ENCODE results near the gene PITX2.

The PITX2 gene

DNA sequence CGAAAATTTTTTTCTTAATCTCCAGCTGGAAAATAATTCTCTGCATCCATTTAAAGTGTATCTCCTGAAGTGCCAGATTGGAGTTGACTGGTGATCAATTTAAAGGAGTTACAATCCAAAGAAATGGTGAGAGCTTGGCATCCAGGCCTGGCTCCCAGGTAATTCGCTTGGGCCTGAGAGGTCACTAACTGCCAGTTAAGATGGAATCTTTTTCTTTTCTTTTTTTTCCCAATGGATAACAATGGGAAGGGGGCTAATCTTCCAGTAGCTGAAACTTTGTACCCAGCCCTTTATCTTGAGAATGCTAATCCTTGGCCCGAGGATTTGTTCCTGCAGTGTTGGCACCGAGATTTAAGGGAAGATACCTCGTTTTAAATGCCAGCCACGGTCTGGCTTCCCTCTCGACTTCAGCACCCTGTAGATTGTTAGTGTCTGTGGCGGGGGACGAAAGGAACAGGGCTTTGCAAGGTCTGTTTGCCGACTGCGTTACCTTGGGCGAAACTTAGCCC lies 13.3 kb upstream of the PITX2 start:
- DNase-seq = no peak

- DNase-seq = no peak
These were observed 12.4 kb upstream of the PITX2 start for GRCh38 chr4:110635163-110635865.

- no peak for DNase-seq
These were observed 11.7 kb upstream of the PITX2 start for GRCh38 chr4:110634350-110635162.

- DNase-seq = no peak
These were observed 10.8 kb upstream of the PITX2 start for GRCh38 chr4:110633358-110634341.

DNA sequence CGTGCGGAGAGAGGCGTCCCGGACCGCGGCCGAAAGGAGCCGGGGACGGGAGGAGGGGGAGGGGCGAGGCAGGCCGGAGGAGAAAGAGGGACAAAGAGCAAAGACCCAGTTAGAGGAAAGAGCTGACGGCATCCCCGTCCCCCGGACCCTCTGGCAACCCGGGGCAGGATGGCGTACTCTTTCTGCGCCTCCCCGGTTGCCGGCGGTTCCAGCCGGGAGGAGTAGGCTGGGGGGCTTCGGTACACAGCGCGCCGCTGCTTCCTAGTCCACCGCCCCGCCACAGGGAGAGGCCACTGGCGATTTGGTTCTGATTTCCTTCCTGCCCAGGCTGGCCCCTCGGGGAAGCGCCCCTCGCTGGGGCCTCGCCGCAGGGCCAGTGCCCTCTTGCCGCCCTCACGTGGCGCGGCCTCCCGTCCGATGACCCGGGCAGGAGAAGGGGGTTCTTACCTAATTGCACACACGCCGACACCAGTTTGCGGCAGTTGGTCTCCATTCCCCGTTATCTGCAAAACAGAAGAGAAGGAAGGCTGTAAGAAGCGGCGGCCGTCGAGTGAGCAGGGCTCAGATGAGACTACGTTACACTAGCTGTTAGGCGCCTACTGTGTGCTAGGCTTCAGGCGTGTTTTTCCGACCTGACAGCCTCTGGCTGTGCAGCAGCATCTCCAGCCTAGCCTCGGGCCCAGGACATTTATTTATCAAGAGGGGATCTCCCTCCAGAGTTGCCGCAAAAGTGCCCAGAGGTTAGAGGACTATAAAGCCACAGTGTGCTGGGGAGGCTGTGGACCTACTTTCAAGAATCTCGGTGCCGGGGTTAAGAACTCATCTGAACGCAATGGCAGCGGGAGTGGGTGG lies 9.9 kb upstream of the PITX2 start:
- no peak for DNase-seq

- no peak for DNase-seq
These were observed 9.0 kb upstream of the PITX2 start for GRCh38 chr4:110631584-110632505.

DNA sequence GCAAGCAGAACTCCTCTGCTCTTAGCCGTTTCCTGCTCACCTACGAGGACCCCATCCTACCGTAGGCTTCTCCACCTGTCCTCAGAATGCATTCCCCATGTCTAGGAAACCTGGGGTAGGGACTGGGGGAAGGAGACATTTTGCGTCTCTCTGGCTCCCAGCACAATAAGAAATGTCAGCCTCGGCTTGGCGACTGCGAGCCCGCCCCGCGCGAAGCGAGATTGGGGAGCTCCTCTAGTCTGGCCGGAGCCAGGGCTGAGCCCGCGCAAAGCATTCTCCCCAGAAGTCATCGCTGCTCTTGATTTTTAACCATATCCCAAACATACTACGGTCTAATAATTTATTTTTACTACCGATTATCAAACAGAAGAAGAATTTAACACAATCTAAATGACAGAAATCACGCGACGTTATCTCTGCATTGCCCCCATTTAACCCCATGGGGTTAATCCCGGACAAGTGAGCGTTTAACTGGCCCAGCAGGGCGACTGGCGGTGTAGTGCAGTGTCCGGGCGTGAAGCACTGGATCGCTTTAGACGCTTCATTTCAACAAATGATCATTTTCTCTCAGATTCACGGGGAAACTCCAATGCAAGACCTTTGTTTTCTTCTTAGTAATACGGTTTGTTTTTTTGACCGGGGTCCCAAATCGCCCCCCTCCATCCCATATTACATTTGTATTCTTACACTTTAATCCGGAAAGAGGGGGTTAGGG lies 8.0 kb upstream of the PITX2 start:
- no peak for DNase-seq

- DNase-seq = no peak
These were observed 7.2 kb upstream of the PITX2 start for GRCh38 chr4:110629780-110630687.

GRCh38 chr4:110629214-110629754 lies 6.4 kb upstream of the PITX2 start:
- no peak for DNase-seq

DNA sequence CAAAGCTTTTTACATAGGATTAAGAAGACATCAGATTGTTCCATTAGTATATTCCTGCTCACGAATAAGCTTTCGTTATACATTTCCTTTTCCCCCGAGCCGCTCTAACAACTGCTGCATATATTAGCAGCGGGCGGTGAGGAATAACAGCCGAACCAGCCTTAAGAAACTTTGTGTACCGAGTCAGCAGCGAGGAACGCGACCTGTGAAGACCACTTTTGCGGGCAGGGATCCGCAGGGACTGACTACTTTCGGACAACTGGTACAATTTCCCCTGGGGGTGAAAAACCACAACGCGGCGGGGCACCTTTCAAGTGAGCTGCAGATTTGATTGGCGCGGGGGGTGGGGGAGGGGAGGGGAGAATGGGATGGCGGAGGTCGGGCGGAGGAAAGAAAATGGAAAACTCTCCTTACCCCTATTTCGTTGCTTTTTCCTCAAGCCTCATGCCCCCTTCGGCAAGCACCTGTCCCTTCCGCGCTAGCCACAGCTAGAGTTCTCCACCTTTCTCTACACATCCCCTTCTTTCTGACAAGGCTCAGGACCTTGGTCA lies 5.9 kb upstream of the PITX2 start:
- DNase-seq = no peak

DNA sequence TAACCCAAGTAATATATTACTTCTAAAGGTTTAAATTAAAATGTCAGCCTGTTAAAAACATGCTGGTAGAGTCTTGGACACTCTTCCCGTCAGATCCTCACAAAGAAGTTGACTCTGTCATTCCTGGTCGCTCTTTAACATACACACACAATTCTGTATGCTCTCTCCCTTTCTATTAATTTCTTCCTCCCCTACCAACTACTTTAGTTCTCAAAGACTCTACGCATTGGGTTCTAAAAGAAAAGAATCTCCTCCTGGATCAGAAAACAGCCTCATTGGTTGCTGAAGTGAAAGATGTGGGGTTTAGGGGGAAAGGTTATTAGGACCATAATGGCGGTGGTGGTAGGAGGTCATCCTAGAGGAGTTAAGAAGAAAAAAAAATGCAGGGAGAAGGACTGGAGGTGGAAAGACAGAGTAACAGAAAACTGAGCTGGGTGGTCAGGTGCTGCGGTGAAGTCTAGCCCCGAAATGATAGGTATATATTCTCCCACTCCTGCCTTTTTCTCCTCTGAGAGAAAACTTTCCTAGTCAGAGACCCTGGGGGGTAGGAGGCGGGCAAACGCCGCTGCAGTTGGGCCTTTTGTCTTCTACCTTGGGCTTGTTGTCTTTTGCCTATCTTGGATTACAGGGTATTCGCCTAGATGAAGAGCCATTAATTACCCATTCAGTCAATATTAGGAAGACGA lies 5.2 kb upstream of the PITX2 start:
- no peak for DNase-seq

- no peak for DNase-seq
These were observed 3.8 kb upstream of the PITX2 start for GRCh38 chr4:110626532-110627153.

GRCh38 chr4:110625576-110626257 lies 2.8 kb upstream of the PITX2 start:
- no peak for DNase-seq

GRCh38 chr4:110624904-110625494 lies 2.1 kb upstream of the PITX2 start:
- DNase-seq = no peak

DNA sequence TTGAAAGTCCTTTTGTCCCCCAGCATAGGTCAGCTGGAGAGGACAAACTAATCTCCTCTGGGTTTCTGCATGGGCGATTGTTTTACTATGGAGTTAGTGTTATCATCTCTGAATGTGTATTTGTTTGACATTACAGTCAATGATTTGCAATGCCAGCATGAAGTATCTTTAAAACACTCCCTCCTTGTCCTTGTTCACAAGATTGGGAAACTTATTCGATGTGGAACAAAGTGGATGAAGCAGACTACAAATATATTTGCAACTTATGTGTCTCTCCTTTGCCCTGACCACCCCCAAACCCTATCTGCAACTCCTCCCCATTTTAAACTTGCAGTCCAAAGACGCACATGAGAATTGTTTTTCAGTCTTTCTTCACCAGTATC lies 1.5 kb upstream of the PITX2 start:
- no peak for DNase-seq

DNA sequence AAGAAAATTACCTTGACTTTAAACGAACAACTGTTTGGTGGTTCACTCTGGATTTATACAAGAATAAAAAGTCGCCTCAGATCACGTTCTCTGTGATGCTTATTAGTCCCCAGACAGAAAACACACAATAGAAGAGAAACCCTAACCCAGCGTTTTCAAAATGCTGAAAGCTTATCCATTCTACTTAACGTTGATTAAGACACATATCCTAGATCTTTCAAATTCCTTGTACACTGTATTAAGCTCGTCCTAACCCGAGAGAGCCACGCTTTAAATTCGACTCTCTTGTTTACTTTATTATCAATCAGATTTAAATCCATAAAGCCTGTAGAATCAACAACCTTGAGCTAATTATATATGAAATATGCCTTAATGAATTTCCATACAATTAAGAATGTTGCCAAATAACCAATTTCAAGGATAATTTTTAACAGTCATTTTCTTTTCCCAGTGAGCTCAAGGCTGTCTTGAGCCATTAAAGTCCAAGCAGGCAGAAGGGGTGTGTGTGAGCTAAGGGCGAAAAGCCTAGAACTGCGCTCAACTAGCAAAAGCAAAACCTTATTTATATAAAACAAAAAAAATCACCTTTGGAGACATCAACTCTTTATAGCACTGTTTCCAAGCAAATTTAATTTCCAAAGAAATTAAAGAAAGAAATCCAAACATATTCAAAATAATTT lies 981 bp upstream of the PITX2 start:
- DNase-seq = no peak
